ENCODE results near the gene SLC7A4. TPM values are rescaled to one million over a fixed set of nuclear protein-coding genes. Genes with fewer than 3 reads are reported as not detected.

SLC7A4 gene
- total RNA-seq, 1 donor from 2014 or later = under 0.01 TPM

DNA sequence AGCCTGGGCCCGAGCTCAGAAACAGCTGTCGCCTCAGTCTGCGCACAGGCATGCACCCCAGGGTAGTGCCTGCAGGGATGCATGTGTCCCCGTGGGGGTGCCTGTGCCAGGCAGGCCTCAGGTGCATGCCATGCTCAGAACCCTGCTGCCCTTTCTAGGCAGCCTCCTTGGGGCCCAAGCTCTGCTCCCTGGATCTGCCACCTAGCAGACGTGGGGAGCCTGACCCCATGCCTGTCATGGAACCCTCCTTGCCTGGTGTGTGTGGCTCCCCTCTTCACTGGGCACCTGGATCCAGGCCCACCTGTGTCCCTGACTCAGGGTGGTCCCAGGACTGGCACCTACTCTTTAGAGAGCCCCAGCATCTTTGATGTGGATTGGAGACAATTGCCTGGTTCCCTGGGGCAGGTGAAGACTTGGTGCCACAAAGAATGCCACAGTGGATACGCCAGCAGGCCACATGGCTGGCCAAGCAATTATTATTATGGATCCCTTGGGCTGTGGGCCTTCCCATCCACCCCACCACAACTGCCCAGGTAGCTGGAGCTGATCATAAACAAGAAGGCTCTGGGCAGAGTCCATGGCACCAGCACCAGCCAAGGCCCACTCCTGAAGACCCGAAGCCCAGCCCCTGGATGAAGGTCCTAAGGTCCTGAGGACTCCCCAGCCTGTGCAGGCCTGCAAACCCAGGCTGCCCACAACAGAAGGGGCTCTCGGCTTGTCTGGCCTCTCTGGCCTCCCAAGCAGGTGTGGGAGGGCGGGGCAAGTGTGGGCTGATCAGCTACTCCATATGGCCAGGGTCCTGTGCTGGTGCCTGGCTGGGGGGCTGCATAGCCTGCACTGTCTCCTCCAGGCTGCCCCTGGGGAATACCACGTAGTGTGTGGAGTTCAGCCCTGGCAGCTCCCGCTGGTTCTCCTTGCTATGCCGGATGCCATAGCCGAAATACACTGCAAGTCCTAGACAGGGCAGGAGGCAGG, 3.8 kb downstream of the SLC7A4 start:
- Histone ChIP-seq H3K27me3 (ENCODE audit: control insufficient read depth, insufficient read depth, low read length) (peaks cover 2% of the 10 kb centered on the region), H3K36me3 (ENCODE audit: control insufficient read depth, insufficient read depth, low read length) (no peaks in the 10 kb centered on the region), H3K4me3 (ENCODE audit: low read depth, low read length) (no peak overlapping the region)
- DNase-seq (ENCODE audit: low read depth) = no peak
- no peak for FAIRE-seq
- TF ChIP-seq, protein P1, sequence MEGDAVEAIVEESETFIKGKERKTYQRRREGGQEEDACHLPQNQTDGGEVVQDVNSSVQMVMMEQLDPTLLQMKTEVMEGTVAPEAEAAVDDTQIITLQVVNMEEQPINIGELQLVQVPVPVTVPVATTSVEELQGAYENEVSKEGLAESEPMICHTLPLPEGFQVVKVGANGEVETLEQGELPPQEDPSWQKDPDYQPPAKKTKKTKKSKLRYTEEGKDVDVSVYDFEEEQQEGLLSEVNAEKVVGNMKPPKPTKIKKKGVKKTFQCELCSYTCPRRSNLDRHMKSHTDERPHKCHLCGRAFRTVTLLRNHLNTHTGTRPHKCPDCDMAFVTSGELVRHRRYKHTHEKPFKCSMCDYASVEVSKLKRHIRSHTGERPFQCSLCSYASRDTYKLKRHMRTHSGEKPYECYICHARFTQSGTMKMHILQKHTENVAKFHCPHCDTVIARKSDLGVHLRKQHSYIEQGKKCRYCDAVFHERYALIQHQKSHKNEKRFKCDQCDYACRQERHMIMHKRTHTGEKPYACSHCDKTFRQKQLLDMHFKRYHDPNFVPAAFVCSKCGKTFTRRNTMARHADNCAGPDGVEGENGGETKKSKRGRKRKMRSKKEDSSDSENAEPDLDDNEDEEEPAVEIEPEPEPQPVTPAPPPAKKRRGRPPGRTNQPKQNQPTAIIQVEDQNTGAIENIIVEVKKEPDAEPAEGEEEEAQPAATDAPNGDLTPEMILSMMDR (IDR thresholded peaks at IDR 0.05; ENCODE audit: insufficient read depth, low read length, severe bottlenecking) = no peak

DNA sequence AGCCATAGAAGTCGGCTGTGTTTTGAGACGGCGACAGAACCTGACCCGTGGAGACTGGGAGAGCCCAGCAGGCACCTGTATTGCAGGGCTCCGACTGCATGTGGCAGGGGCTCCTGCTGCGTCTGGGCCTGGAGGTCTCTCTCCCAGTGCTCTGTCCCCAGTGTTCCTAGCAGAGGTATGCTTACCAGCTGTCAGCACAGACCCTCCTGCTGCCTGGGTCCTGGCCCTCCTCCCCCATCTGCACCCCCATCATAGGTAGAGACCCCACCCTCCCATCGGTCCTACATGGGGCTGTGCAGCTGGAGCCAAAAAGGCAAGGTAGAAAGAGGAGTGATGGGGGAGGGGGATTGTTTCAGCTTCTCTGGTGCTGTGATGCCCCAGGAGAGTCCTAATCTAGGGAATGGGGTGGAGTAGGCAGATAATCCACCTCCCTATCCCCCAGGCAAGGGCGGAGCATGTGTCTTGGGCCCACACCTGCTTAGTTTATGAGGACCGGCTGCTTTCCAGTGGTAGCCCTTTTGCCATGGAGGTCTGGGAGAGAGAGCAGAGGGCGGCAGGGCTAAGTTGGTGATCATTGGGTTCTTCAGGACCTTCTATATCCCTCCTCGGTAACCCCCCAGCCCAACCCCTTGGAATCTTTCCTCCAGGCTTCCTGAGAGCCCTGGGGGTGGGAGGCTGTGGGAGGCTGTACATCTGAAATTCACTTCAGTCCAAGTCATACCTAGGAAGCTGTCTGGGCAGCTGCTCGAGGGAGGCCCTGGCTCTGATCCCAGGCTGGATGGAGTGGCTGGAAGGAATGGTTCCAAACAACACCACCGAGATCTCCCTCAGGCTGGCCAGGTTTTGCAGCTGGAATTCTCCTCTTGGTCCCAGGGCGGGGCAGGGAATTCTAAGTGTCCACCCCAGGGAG, 5.3 kb downstream of the SLC7A4 start:
- peaks cover 1% of the 10 kb centered on the region for H3K27me3 ChIP-seq (ENCODE audit: control insufficient read depth, insufficient read depth, low read length)
- FAIRE-seq = peak; percentile 83
- TF ChIP-seq, protein P1 (IDR thresholded peaks at IDR 0.05; ENCODE audit: insufficient read depth, low read length, severe bottlenecking) = no peak
- H3K36me3 ChIP-seq (ENCODE audit: control insufficient read depth, insufficient read depth, low read length) = no peaks in the 10 kb centered on the region
- no peak overlapping the region for H3K4me3 ChIP-seq (ENCODE audit: low read depth, low read length)
- peak; percentile 62 for DNase-seq (ENCODE audit: low read depth)

DNA sequence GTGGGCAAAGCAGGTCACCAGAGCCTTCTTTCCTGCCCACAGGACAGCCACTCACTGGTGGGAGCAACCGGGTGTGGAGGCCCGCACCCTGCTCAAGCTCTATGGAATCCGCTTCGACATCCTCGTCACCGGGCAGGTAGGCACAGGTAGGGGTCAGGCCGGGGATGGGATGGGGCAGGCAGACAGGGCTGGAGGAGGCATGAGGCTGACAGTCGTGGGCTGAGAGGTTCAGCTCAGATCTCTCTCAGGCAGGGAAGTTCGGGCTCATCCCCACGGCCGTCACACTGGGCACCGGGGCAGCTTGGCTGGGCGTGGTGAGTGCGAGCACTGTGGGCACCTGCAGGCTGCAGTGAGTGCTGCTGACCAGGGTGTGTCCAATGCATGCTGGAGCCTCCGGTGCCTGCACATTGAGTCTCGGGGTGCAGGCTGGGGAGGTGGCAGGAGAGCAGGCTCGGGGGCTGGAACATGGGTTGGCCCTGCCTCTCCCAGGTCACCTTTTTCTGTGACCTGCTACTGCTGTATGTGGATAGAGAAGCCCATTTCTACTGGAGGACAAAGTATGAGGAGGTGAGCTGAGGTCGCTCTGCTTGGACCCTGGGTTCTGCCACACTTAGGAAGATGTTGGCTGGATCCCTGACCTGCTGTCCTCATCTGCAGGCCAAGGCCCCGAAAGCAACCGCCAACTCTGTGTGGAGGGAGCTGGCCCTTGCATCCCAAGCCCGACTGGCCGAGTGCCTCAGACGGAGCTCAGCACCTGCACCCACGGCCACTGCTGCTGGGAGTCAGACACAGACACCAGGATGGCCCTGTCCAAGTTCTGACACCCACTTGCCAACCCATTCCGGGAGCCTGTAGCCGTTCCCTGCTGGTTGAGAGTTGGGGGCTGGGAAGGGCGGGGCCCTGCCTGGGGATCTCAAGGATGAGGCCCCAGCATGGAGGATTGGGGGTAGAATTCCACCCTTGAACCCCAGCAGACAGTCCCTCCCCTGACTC, 6.3 kb downstream of the SLC7A4 start:
- DNase-seq (ENCODE audit: low read depth) (peak; percentile 86), FAIRE-seq (peak; percentile 55)
- TF ChIP-seq, protein P1 (IDR thresholded peaks at IDR 0.05; ENCODE audit: insufficient read depth, low read length, severe bottlenecking) = no peak
- H3K36me3 ChIP-seq (ENCODE audit: control insufficient read depth, insufficient read depth, low read length) = no peaks in the 10 kb centered on the region
- H3K27me3 ChIP-seq (ENCODE audit: control insufficient read depth, insufficient read depth, low read length) = no peaks in the 10 kb centered on the region
- H3K4me3 ChIP-seq (ENCODE audit: low read depth, low read length) = no peak overlapping the region

DNA sequence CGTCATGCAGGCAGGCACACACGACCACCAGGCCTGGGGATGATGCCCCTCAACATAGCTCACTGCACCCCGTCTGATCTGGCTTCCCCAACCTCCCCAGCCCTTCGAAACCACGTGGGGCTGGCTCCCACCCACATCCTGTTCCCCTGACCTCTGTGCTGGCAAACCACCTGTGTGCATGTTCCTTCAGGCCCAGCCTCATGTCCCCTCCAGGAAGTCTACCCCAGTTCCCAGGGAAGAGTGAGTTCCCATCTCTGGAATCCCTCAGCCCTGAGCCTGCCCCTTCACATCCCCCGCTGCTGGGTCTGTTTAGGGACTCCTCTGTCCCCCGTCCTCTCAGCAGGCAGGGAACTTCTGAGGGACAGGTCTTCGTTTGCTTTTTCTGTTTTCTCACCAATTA, 7.1 kb downstream of the SLC7A4 start:
- TF ChIP-seq, protein P1 (IDR thresholded peaks at IDR 0.05; ENCODE audit: insufficient read depth, low read length, severe bottlenecking) = no peak
- no peak overlapping the region for H3K4me3 ChIP-seq (ENCODE audit: low read depth, low read length)
- DNase-seq (ENCODE audit: low read depth) (peak; percentile 84), FAIRE-seq (no peak)
- no peaks in the 10 kb centered on the region for H3K36me3 ChIP-seq (ENCODE audit: control insufficient read depth, insufficient read depth, low read length)
- no peaks in the 10 kb centered on the region for H3K27me3 ChIP-seq (ENCODE audit: control insufficient read depth, insufficient read depth, low read length)

All from bronchial epithelial cell (primary cell).